HPDE6-E6E7 (cell line): Measurements from ENCODE around the gene CACNA1G.

Experiments used
- DNase-seq: peaks from one replicate; pipeline ENCODE4 v3.0.0; 2011; ENCODE audit warnings: missing footprints; ENCODE audit errors: extremely low spot score

The CACNA1G gene

DNA sequence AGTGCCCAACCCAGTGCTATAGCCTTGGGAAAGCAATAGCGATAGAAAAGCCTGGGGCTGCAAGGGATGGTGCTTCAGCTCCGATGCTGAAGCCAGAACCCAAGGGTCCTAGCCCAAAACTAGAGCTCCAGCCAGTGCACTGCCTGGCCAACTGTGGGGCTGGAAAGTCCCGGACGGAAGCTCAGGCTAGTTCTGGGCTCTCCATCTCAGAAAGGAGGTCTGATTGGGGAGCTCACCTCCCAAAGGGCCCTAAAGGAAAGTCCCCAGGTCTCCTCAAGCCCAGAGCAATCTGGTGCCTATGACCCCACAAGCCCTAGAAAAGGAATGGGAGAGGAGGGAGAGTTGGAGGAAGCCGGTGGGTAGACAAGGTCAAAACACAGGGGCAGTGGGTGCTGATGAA, 72.1 kb downstream of the CACNA1G start:
- no peak for DNase-seq

DNA sequence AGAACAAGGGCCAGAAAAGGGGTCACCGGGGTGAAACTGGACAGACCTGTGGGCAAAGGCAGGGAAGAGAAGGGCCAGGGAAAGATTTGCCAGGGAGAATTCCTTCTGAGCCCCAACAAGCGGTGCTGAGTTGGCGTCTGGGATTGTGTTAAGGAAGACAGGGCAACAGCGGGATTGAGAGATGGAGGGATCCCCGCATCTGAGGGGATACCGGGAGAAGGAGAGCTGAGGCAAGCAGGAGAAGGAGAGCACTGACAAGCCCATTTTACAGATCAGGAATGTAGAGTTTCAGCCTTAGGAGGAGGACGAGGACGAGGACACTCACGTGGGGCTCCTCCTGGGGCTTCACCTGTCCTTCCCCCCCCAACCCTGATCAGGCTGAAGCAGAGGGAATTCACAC, 73.2 kb downstream of the CACNA1G start:
- no peak for DNase-seq

GRCh38 chr17:50634224-50634914, 73.9 kb downstream of the CACNA1G start, which contains the start of gene ABCC3:
Gene ABCC3 (plus strand): TSS chr17:50634881. CDS start chr17:50634937, 56 bp downstream.
- no peak for DNase-seq

DNA sequence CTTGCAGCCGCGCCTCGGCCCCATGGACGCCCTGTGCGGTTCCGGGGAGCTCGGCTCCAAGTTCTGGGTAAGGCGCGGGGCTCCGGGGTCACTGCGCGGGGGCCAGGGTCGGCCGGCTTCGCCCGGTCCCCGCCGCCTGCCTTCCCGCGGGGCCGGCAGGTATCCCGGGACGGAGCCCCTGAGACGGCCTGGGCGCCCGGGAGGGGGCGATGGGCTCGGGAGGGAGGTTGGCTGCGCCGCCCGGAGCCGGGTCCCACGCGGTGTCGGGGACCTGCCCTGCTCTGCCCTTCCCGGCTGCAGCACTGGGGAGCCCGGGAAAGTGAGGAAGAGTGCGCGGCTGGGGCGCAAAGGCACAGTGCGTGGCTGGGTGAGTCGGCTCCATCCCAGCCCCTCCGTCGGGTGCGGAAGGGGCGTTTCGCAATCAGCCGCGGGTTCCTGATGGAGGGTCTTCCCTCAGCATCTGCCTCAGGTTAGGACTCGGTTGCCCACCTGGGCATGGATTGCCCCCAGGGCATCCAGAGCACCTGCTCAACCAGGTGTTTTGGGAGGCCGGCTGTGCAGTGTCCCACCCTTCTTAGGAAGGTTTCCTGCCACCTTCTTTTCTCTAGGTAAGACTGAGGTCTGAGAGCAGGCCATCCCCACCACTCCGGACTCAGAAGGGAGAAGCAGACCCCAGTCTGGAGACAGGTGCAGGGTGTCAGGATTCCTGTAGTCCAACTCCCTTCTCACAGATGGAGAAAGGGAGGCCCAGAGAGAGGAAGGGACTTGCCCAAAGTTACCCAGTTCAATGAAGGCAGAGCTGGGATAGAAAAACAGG, 74.6 kb downstream of the CACNA1G start:
- no peak for DNase-seq

DNA sequence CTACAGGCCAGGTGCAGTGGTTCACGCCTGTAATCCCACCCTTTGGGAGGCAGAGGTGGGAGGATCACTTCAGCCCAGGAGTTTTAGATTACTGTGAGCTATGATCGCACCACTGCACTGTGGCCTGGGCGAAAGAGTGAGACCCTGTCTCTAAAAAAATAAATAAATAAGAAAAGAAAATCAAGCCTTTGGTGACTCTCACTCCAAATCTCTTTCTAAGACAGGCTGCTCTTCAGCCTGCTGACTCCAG, 75.1 kb downstream of the CACNA1G start:
- DNase-seq, result no peak

DNA sequence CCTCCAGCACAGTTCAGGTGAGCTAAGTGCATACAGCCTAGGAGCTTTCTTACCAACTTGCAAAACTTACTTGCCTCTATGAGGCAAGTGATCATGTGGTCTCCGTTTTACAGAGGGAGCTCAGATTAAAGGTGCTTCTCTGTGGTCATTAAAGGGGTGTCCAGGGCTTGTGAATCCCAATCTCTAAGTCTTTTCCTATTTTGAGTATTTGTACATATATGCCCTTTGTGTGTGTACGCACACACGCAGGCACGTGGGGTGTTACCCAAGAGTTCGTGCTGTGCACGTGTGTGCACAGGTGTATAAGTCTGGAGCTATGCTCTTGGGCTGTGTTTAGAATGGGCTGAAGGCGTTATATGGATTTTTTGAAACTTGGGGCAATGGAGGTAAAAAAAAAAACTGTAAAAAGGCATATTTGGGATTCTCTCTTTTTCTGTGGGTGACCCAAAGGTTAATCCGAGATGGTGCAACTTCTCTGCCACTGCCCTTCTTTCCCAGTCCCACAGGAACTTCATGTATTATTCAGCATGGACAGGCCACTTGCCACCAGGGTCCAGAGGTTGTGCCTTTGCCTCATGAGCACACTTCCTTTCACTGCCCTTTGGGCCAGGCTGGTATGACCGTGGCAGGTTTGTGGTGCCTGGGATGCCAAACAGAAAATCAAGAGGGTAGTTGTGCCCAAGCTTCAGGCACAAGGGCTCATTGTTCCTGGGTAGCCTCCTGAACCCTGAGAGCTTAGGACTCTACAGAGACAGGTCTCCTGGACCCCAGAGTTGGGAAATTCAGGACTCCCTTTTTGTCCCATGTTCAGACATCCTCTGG, 75.7 kb downstream of the CACNA1G start:
- no peak for DNase-seq

DNA sequence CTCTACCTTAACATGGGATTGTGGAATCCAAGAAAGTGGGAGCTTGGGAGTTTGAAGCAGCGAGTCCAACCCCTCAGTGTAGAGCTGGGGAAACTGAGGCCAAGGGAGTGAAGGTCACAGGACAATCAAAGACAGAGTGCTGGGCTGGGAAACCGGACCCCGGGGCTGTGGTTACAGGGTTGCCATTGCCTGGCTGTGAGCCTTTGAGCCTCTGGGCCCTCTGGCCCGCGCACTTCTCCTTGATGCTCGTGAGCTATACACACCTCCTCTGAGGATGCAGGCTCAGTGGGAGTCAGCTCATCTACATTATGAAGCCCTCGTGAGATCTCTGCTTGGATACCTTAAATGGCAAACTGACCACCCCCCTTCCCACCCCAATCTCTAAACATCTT, 76.3 kb downstream of the CACNA1G start:
- no peak for DNase-seq

DNA sequence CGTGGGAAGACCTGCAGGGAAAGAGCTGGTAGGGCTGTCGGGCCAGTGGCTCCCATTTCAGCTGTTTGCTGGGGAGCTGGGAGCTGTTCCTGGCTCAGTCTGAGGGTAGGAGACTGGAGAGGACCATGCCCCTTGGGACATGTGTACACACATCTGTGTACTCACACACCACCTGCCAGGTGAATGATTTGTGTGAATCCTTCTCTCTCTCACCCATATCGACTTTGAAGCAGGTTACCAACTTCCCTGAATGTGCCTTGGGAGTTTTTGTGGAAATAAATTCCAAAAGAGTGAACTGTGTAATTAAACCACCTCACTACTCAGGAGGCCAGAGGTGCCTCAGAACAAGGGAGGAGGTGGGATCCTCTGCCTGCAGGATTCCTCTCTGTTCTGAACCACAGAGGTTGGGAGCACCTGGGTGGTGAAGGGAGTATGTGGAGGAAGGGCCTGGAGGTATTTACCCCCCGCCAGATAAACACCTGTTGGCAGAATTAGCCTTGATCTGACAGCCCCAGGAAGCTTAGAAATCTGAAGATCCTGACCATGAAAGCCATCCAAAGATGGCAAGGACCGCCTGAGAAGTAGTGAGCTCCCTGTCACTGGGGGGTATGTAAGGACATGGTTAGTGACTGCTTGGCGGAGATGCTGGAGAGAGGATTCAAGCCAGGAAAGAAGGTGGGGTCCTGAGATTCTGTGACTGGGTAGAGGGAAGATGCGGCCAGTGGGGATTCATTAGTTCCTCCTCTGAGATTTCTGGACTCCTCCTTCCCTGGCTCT, 77.5 kb downstream of the CACNA1G start:
- no peak for DNase-seq

- DNase-seq, result no peak
Observed at GRCh38 chr17:50638606-50638965, 78.1 kb downstream of the CACNA1G start.

GRCh38 chr17:50638966-50639713, 78.6 kb downstream of the CACNA1G start:
- peak; percentile 86 for DNase-seq

DNA sequence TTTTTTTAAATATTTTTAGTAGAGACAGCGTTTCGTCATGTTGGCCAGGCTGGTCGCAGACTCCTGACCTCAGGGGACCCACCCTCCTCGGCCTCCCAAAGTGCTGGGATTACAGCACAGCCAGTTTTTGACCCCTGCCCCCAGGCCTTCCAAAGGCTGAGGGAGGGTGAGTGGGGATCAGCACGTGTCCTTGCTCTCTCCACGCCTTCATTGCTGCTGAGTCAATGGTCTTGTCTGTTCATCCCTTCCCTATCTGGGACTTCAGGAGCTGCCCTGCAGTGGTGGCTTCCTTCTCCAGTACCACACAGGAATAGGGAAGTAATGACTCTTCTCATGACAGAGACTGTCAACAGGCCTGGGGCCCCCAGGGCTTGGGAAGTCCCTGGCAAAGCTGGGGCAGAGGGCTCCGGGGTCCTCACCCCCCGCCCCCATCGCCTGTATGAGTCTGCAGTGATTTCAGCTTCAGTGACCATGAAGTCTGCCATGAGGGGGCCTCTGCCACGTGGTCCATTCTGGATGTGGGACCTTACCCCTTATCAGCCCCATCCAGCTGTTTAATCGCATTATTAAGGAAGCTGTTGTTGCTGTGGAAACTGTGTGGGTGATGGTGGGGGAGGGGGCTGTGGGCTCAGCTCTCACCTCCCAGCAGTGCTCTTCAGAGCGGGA, 80.3 kb downstream of the CACNA1G start:
- DNase-seq, result no peak

DNA sequence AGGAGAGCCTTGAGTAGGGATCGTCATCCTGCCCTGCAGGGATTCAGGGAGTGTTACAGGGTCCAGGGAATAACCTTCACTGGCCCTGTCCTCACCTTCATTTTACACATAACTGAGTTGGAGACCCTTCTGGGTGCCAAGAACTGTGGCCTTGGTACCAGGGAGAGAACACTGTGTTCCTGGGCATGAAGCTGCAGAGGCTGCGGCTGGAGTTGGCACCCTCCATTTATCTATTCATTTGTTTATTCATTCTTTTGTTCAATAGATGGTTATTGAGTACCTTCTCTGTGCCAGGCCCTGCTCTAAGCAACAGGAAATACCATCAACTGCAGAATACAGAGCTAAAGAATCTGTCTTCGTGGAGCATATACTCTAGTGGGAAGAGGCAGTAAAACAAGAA, 80.8 kb downstream of the CACNA1G start:
- no peak for DNase-seq

DNA sequence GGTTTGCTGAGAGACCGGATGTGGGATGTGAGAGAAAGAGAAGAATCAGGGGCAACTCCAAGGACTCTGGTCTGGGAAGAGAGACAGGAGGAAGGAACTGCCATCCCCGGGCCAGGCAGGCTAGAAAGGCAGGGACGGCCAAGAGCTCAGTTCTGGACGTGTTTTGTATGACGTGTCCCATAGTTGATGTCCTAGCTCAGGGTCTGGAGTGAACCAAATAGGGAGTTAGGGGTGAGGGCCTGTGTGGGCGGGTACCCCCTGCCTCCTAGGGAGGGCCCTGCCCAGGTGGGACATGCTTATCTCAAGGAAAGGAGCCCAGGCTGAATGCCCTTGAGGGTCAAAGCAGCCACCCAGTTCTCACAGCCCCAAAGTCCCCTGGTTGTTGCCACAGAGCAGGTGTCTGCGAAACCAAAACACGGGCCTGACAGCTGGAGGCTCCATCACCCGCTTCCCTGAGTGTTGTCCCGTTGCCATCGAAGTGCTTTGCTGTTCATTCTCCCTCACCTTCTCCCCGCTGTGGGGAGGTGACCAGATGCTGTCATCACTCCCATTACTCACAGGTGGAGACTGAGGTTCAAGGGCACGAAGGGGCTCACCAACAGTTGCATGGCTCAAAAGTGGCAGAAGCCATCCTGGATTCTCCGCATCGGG, 81.7 kb downstream of the CACNA1G start:
- DNase-seq, result no peak

GRCh38 chr17:50642722-50643656, 82.5 kb downstream of the CACNA1G start:
- DNase-seq, result no peak

DNA sequence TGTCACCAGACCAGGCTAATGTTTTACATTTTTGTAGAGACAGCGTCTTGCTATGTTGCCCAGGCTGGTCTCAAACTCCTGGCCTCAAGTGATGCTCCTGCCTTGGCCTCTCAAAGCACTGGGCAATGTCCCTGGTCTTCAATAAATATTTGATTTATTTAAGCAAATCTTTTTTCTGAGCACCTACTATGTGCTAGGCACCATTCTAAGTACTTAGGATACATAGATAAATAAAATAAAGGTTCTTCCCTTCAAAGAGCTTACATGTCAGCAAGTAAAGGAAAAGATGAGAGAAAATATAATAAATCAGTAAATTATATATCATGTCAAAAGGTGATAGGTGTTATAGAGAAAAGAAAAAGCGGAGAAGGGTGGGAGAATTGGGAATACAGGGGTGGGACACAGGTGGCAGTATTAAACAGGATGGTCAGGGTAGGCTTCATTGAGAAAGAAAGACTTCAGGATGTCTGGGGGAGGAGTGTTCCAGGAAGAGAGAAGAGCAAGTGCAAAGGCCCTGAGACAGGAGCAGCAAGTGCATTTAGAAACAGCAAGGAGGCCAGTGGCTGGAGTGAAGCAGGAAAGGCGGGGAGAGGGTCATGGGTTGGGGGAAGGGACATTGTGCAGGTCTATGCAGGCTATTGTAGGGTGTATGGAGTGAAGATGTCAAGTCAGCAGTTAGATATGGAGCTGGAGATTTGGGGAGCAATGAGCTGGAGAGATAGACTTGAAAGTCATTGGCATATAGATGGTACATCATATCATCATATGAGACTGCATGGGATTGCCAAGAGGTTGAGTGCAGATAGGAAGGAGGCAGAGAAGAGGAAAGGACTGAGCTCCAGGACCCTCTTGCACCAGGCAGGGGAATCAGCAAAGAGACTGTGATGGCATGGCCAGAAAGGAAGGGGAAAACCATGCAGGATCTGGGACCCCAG, 85.5 kb downstream of the CACNA1G start:
- DNase-seq, result no peak

DNA sequence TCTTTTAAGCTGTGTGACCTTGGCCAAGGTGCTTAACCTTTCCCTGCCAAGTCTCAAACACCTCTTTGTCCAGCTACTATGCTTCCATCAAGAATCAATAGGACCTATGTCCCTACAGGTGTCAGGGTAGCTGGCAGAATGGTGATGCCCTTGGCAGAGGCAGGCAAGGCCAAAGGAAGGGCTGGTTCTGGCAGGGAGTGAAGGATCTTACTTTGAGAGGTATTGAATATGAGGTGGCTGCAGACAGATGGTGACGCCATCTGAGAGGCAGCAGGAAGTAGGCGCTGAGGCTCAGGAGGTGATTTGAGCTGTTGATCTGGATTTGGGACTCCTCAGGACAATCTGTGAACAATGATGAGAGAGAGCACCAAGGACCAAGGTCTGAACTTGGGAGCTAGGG, 86.7 kb downstream of the CACNA1G start:
- DNase-seq, result no peak

- no peak for DNase-seq
Observed at GRCh38 chr17:50649042-50649908, 88.8 kb downstream of the CACNA1G start.
